MM.1S (cell line): Measurements from ENCODE around the gene RGS6.

ENCODE experiments used
- DNase-seq: peaks from one replicate; pipeline ENCODE4 v3.0.0-alpha.2; 2015
- H2AFZ ChIP-seq: fragments of 300-600 bp; sonication (generic); 2 replicates; pipeline ENCODE4 v1.6.0; 2016; ENCODE audit warnings: antibody characterized with exemption, low read length
- H3F3A ChIP-seq: fragments of 300-600 bp; sonication (generic); 2 replicates; pipeline ENCODE4 v1.6.1; 2016; ENCODE audit warnings: mild to moderate bottlenecking, antibody characterized with exemption, low read length, moderate library complexity, mixed read lengths; ENCODE audit not compliant: insufficient read depth
- H3K27ac ChIP-seq: fragments of 300-600 bp; sonication (generic); 2 replicates; pipeline ENCODE4 v1.5.1; 2016; ENCODE audit warnings: mild to moderate bottlenecking, low read length
- H3K27me3 ChIP-seq: fragments of 300-600 bp; sonication (generic); replicated peaks from 2 replicates; pipeline ENCODE4 v1.6.0; 2016; ENCODE audit warnings: low read length; ENCODE audit not compliant: insufficient read depth
- H3K36me3 ChIP-seq: fragments of 300-600 bp; sonication (generic); replicated peaks from 2 replicates; pipeline ENCODE4 v1.6.1; 2016; ENCODE audit warnings: mild to moderate bottlenecking, low read length, mixed read lengths; ENCODE audit not compliant: insufficient read depth
- H3K4me1 ChIP-seq: fragments of 300-600 bp; sonication (generic); 2 replicates; pipeline ENCODE4 v1.6.1; 2016; ENCODE audit warnings: low read length, mixed read lengths
- H3K4me2 ChIP-seq: fragments of 300-600 bp; sonication (generic); 2 replicates; pipeline ENCODE4 v1.6.0; 2016; ENCODE audit warnings: low read depth, low read length
- H3K4me3 ChIP-seq: fragments of 300-600 bp; sonication (generic); 2 replicates; pipeline ENCODE4 v1.5.1; 2016; ENCODE audit warnings: low read length, mixed read lengths
- H3K79me2 ChIP-seq: fragments of 300-600 bp; sonication (generic); 2 replicates; pipeline ENCODE4 v1.6.1; 2016; ENCODE audit warnings: mixed run types, low read length, mixed read lengths
- H3K9ac ChIP-seq: fragments of 300-600 bp; sonication (generic); 2 replicates; pipeline ENCODE4 v1.6.1; 2016; ENCODE audit warnings: low read length, mixed read lengths
- H3K9me2 ChIP-seq: fragments of 300-600 bp; sonication (generic); replicated peaks from 2 replicates; pipeline ENCODE4 v1.6.1; 2016; ENCODE audit warnings: mild to moderate bottlenecking, low read length, mixed read lengths; ENCODE audit not compliant: insufficient read depth
- H3K9me3 ChIP-seq: fragments of 300-600 bp; sonication (generic); replicated peaks from 2 replicates; pipeline ENCODE4 v1.6.1; 2016; ENCODE audit warnings: mild to moderate bottlenecking, low read length, mixed read lengths; ENCODE audit not compliant: insufficient read depth
- H4K20me1 ChIP-seq: fragments of 300-600 bp; sonication (generic); 2 replicates; pipeline ENCODE4 v1.6.1; 2016; ENCODE audit warnings: mild to moderate bottlenecking, low read length, moderate library complexity, mixed read lengths; ENCODE audit not compliant: insufficient read depth
- CTCF ChIP-seq: fragments of 300-600 bp; sonication (generic); IDR thresholded peaks from 2 replicates; pipeline ENCODE4 v1.5.1; 2016; ENCODE audit warnings: antibody characterized with exemption, low read length, mixed read lengths
- EZH2 ChIP-seq: fragments of 300-600 bp; sonication (generic); optimal IDR thresholded peaks from 2 replicates; pipeline ENCODE3; 2017; ENCODE audit warnings: low read depth, mild to moderate bottlenecking, antibody characterized with exemption, low read length, mixed read lengths
- EZH2phosphoT487 ChIP-seq: fragments of 300-600 bp; sonication (generic); IDR thresholded peaks from 2 replicates; pipeline ENCODE4 v1.6.1; 2018; ENCODE audit warnings: antibody characterized with exemption, low read length

RGS6 gene

DNA sequence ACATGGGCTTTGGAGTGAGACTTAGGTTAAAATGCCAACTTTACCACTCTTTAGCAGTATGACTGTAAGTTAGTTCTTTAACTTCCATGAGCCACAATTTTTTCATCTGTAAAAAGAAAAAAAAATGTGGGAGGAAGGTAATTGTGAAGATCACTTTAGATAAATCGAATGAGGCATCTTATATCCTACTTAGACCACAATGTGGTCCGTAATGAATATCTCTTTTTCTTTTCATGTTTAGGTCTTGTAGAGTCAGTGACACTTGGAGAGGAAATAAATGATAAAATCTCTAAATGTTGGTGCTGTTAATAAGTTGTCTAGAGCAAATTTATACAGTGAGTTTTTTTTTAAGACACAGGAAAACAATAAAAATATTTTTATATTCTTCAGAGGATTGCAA lies 34.3 kb downstream of the RGS6 start:
- no peaks in the 10 kb centered on the region for H4K20me1 ChIP-seq
- no peaks in the 10 kb centered on the region for H3K79me2 ChIP-seq
- no peak overlapping the region for H3K4me2 ChIP-seq
- no peak overlapping the region for H3K9ac ChIP-seq
- no peak for DNase-seq
- no peaks in the 10 kb centered on the region for H3K9me2 ChIP-seq
- no peaks in the 10 kb centered on the region for H3K36me3 ChIP-seq
- H3F3A ChIP-seq, result no peaks in the 10 kb centered on the region
- TF ChIP-seq CTCF (no peak), EZH2phosphoT487 (no peak), EZH2 (no peak)
- H3K27ac ChIP-seq, result no peak overlapping the region
- no peaks in the 10 kb centered on the region for H3K27me3 ChIP-seq
- no peaks in the 10 kb centered on the region for H3K9me3 ChIP-seq
- no peak overlapping the region for H3K4me3 ChIP-seq
- H3K4me1 ChIP-seq, result no peaks in the 10 kb centered on the region; the same call in 1 of the 2 replicates
- H2AFZ ChIP-seq, result no peak overlapping the region

GRCh38 chr14:71967704-71968103 lies 35.5 kb downstream of the RGS6 start:
- Histone ChIP-seq H3K4me2 (no peak overlapping the region), H3K4me1 (no peaks in the 10 kb centered on the region), H2AFZ (no peak overlapping the region), H3F3A (no peaks in the 10 kb centered on the region), H3K9ac (no peak overlapping the region), H3K27me3 (no peaks in the 10 kb centered on the region), H3K9me3 (no peaks in the 10 kb centered on the region), H3K9me2 (no peaks in the 10 kb centered on the region), H4K20me1 (no peaks in the 10 kb centered on the region), H3K36me3 (no peaks in the 10 kb centered on the region), H3K79me2 (no peaks in the 10 kb centered on the region), H3K4me3 (no peak overlapping the region), H3K27ac (no peak overlapping the region)
- TF ChIP-seq CTCF, result no peak
- TF ChIP-seq EZH2phosphoT487, result no peak
- TF ChIP-seq EZH2, result no peak
- DNase-seq, result no peak

DNA sequence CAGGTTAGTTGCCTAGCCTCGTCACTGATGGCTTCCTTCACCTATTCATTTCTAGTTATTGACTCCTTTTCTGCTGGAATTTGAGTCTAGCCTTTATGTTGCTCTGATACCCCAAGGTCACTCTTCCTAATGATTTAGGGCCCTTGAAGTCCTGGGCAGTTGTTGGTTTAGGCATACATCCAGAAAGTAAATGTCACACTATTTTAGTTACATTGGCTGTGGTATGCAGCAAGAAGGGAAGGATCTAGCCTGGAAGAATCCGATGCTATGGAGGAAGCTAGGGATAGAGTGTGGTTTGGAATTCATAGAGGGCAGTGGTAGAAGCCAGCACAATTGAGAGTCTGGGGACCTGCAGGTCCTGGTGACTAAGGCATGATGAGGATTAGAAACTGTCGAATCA lies 38.0 kb downstream of the RGS6 start:
- Histone ChIP-seq H3K4me2 (no peak overlapping the region), H3K27me3 (no peaks in the 10 kb centered on the region), H3K4me1 (no peaks in the 10 kb centered on the region), H3K9ac (no peak overlapping the region), H3F3A (no peaks in the 10 kb centered on the region), H4K20me1 (no peaks in the 10 kb centered on the region), H3K79me2 (no peaks in the 10 kb centered on the region), H3K9me2 (no peaks in the 10 kb centered on the region), H3K27ac (no peak overlapping the region), H3K4me3 (no peak overlapping the region), H3K36me3 (no peaks in the 10 kb centered on the region), H3K9me3 (no peaks in the 10 kb centered on the region), H2AFZ (no peak overlapping the region)
- TF ChIP-seq EZH2 (no peak), CTCF (no peak), EZH2phosphoT487 (no peak)
- no peak for DNase-seq
